ENCODE measurements around the gene MAGED4B. TPM values are rescaled to one million over a fixed set of nuclear protein-coding genes. Genes with fewer than 3 reads are reported as not detected.

The MAGED4B gene
- total and polyA plus RNA-seq, 2 donors (not counting 1 experiment from before 2014, with no cell fraction given), result 18.2 to 37.4 TPM

DNA sequence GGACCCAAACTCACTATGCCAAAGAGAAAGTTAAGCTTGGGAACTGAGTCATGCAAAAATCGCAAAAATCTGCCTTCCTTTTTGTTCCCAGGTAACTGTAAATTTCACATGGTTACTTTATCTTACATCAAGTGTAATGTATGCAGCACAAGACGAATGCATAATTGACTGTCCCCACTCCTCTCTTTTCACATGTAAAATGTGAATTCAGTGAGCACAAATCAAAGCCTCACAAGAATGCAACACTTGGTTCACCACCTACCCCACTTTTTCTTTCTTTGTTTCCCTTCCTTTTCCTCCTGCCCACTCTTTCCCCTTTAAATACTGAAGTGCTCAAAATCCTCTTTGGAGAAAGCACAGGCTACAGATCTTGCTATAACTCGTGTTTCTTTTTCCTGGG is 53.2 kb downstream of the MAGED4B start:
- intact Hi-C loops (cut with micrococcal nuclease), result no loop called here
- Mint-ChIP-seq H3K4me1 (peaks cover 24% of the 10 kb centered on the region), H3K27me3 (no peaks in the 10 kb centered on the region), H3K27ac (peak overlapping the region; percentile 54), H3K9me3 (ENCODE audit: insufficient read depth) (no peaks in the 10 kb centered on the region), H3K4me3 (peak overlapping the region; percentile 18)
- ChIA-PET POLR2A (no interaction called here), CTCF (no interaction called here)
- H3K27me3 ChIP-seq (replicated peaks in 1 of 4; ENCODE audit: control extremely low read depth in 1 of 4, control insufficient read depth in 3 of 4, insufficient read depth in 4 of 4, low read length in 3 of 4), result no peaks in the 10 kb centered on the region
- H3K36me3 ChIP-seq (replicated peaks in 1 of 2; ENCODE audit: control extremely low read depth in 1 of 2, control insufficient read depth in 1 of 2, extremely low read depth in 1 of 2, insufficient read depth in 2 of 2, low read length in 1 of 2), result no peaks in the 10 kb centered on the region
- no peak overlapping the region for H3K4me2 ChIP-seq (replicated peaks; ENCODE audit: low read depth, low read length, poor library complexity, severe bottlenecking)
- 67% methylated on average over 1 of the region's 3 CpGs for WGBS (ENCODE audit: insufficient coverage)
- H2AFZ ChIP-seq (ENCODE audit: insufficient read depth, low read depth, low read length, poor library complexity, severe bottlenecking), result no peak overlapping the region
- no peaks in the 10 kb centered on the region for H3K79me2 ChIP-seq (ENCODE audit: control insufficient read depth, insufficient read depth, low read length)
- H4K20me1 ChIP-seq (ENCODE audit: control insufficient read depth, insufficient read depth, low read length, poor library complexity, severe bottlenecking), result no peaks in the 10 kb centered on the region
- no peak overlapping the region for H3K9ac ChIP-seq (ENCODE audit: low read length)
- H3K4me1 ChIP-seq (ENCODE audit: control insufficient read depth in 2 of 2, insufficient read depth in 2 of 2, low read length in 2 of 2), result peaks cover 6 to 27% of the 10 kb centered on the region in 2 donors
- no peak overlapping the region for H3K4me3 ChIP-seq (ENCODE audit: control extremely low read depth in 1 of 5, extremely low read depth in 1 of 5, insufficient read depth in 1 of 5, low read depth in 2 of 5, low read length in 4 of 5)
- TF ChIP-seq, protein P1, sequence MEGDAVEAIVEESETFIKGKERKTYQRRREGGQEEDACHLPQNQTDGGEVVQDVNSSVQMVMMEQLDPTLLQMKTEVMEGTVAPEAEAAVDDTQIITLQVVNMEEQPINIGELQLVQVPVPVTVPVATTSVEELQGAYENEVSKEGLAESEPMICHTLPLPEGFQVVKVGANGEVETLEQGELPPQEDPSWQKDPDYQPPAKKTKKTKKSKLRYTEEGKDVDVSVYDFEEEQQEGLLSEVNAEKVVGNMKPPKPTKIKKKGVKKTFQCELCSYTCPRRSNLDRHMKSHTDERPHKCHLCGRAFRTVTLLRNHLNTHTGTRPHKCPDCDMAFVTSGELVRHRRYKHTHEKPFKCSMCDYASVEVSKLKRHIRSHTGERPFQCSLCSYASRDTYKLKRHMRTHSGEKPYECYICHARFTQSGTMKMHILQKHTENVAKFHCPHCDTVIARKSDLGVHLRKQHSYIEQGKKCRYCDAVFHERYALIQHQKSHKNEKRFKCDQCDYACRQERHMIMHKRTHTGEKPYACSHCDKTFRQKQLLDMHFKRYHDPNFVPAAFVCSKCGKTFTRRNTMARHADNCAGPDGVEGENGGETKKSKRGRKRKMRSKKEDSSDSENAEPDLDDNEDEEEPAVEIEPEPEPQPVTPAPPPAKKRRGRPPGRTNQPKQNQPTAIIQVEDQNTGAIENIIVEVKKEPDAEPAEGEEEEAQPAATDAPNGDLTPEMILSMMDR (IDR thresholded peaks at IDR 0.05), result no peak
- TF ChIP-seq EZH2 (IDR thresholded peaks at IDR 0.05; ENCODE audit: borderline replicate concordance, insufficient read depth, low read depth, low read length, poor library complexity, severe bottlenecking), result no peak
- ATAC-seq (ENCODE audit: low read depth) (no peak), DNase-seq (no peak)
- H3K27ac ChIP-seq (ENCODE audit: low read length in 2 of 2), result peak overlapping the region in 1 of 2 donors; percentile 54
- no peaks in the 10 kb centered on the region for H3K9me3 ChIP-seq (ENCODE audit: control extremely low read depth in 1 of 3, control insufficient read depth in 2 of 3, insufficient read depth in 1 of 3, low read length in 2 of 3)

Small RNA genes lying within 50 kb of the gene (small RNA-seq; reads per million reads assigned to genes)
- not detected for gene SNORA11E (ENCODE audit: insufficient read length, low read depth, low replicate concordance)

Other genes with a start within 250 kb of the MAGED4B start
- 28.3 and 31.5 TPM in 2 replicates for gene MAGED1, start 175.6 kb downstream of the MAGED4B start, total RNA-seq
- 29.1 and 29.6 TPM in 2 replicates for gene MAGED1, start 175.6 kb downstream of the MAGED4B start, polyA plus RNA-seq
- gene MAGED4, start 115.7 kb upstream of the MAGED4B start, total RNA-seq, result 8.6 and 12.1 TPM in 2 replicates
- 4.8 and 12.2 TPM in 2 replicates for gene MAGED4, start 115.7 kb upstream of the MAGED4B start, polyA plus RNA-seq

All from B cell (primary cell).